ENCODE data around the gene WDR64. TPM values are rescaled to one million over a fixed set of nuclear protein-coding genes. Genes with fewer than 3 reads are reported as not detected.

Gene WDR64
- total and polyA plus RNA-seq, 2 of the 13 experiments (the other 11 are each of a cell fraction or from before 2014, with no cell fraction given): not detected

GRCh38 chr1:241640149-241640866 lies 11.8 kb upstream of the WDR64 start, which contains the start of the genes CHML and OPN3 (continued):
- no peak for TF ChIP-seq CAMTA2 (CRISPR knock-in tag; IDR thresholded peaks at IDR 0.05; ENCODE audit: borderline replicate concordance)
- TF ChIP-seq ATF4 (CRISPR knock-in tag; IDR thresholded peaks at IDR 0.05): no peak
- TF ChIP-seq PAX8 (CRISPR knock-in tag; IDR thresholded peaks at IDR 0.05; ENCODE audit: borderline replicate concordance): no peak
- TF ChIP-seq FUBP1 (CRISPR knock-in tag; IDR thresholded peaks at IDR 0.05; ENCODE audit: borderline replicate concordance): no peak
- TF ChIP-seq CBX2 (IDR thresholded peaks at IDR 0.05; ENCODE audit: low read depth, low read length): no peak
- TF ChIP-seq CBX2 (CRISPR knock-in tag; IDR thresholded peaks at IDR 0.05; ENCODE audit: low read depth): no peak
- TF ChIP-seq RORA (CRISPR knock-in tag; IDR thresholded peaks at IDR 0.05): no peak
- no peak for TF ChIP-seq ZC3H13 (CRISPR knock-in tag; IDR thresholded peaks at IDR 0.05)
- TF ChIP-seq HNRNPK (IDR thresholded peaks at IDR 0.05; ENCODE audit: low read depth, low read length, poor library complexity, severe bottlenecking): no peak
- TF ChIP-seq ZBTB8A (CRISPR knock-in tag; IDR thresholded peaks at IDR 0.05; ENCODE audit: borderline replicate concordance, low read depth): no peak
- peak; percentile 70 for TF ChIP-seq YEATS4 (CRISPR knock-in tag; IDR thresholded peaks at IDR 0.05; ENCODE audit: borderline replicate concordance)
- TF ChIP-seq ZNF703 (CRISPR knock-in tag; IDR thresholded peaks at IDR 0.05; ENCODE audit: borderline replicate concordance): no peak
- no peak for TF ChIP-seq FOXA3 (CRISPR knock-in tag; IDR thresholded peaks at IDR 0.05)
- peak; percentile 55; the same call in 1 of the 2 replicates for TF ChIP-seq ZNF777 (CRISPR knock-in tag; IDR thresholded peaks at IDR 0.05)
- no peak for TF ChIP-seq ZNF124 (CRISPR knock-in tag; IDR thresholded peaks at IDR 0.05)
- peak in 1 of 2 experiments; percentile 18; a peak in 1 of 4 replicates for TF ChIP-seq EP300 (IDR thresholded peaks at IDR 0.05; ENCODE audit: low read depth in 2 of 2, low read length in 2 of 2)
- no peak for TF ChIP-seq EP300 (CRISPR knock-in tag; IDR thresholded peaks at IDR 0.05; ENCODE audit: borderline replicate concordance)
- peak; percentile 73 for TF ChIP-seq PATZ1 (CRISPR knock-in tag; IDR thresholded peaks at IDR 0.05)
- TF ChIP-seq ZBTB44 (CRISPR knock-in tag; IDR thresholded peaks at IDR 0.05): no peak
- TF ChIP-seq GZF1 (CRISPR knock-in tag; IDR thresholded peaks at IDR 0.05): no peak
- no peak for TF ChIP-seq DBP (CRISPR knock-in tag; IDR thresholded peaks at IDR 0.05; ENCODE audit: not compliant biosample characterization)
- no peak for TF ChIP-seq STAG1 (CRISPR knock-in tag; IDR thresholded peaks at IDR 0.05)
